Rectal smooth muscle tissue (tissue), 1 donor: ENCODE results near the gene SULT4A1.

ENCODE experiments used
- H3K27ac ChIP-seq: one replicate; pipeline ENCODE4 v1.7.0; 2013; ENCODE audit warnings: low read depth, low read length, inconsistent platforms
- H3K27me3 ChIP-seq: one replicate; pipeline ENCODE4 v1.7.0; 2013; ENCODE audit warnings: low read length; ENCODE audit not compliant: control insufficient read depth, insufficient read depth
- H3K36me3 ChIP-seq: one replicate; pipeline ENCODE4 v1.7.0; 2013; ENCODE audit warnings: low read length; ENCODE audit not compliant: control insufficient read depth, insufficient read depth
- H3K4me1 ChIP-seq: one replicate; pipeline ENCODE4 v1.7.0; 2013; ENCODE audit warnings: low read length; ENCODE audit not compliant: control insufficient read depth, insufficient read depth
- H3K4me3 ChIP-seq: one replicate; pipeline ENCODE4 v1.7.0; 2013; ENCODE audit warnings: low read length
- H3K9ac ChIP-seq: one replicate; pipeline ENCODE4 v1.7.0; 2013; ENCODE audit warnings: low read length

SULT4A1 gene

GRCh38 chr22:43893266-43893665 lies 31.0 kb upstream of the SULT4A1 start:
- Histone ChIP-seq H3K4me3 (no peak overlapping the region), H3K9ac (no peak overlapping the region), H3K36me3 (no peaks in the 10 kb centered on the region), H3K27me3 (peaks cover 21% of the 10 kb centered on the region), H3K4me1 (no peaks in the 10 kb centered on the region), H3K27ac (no peak overlapping the region)

- no peak overlapping the region for H3K4me3 ChIP-seq
- H3K27me3 ChIP-seq: peaks cover 24% of the 10 kb centered on the region
- no peak overlapping the region for H3K9ac ChIP-seq
- no peaks in the 10 kb centered on the region for H3K4me1 ChIP-seq
- H3K36me3 ChIP-seq: no peaks in the 10 kb centered on the region
- H3K27ac ChIP-seq: no peak overlapping the region
Measured at GRCh38 chr22:43892183-43892894, 30.0 kb upstream of the SULT4A1 start.

- Histone ChIP-seq H3K9ac (no peak within 1 kb of the TSS), H3K36me3 (no peaks in the 10 kb centered on the region), H3K27me3 (peaks cover 26% of the 10 kb centered on the region)
Measured at GRCh38 chr22:43891360-43892182, 29.3 kb upstream of the SULT4A1 start, which contains the start of gene PNPLA5. PNPLA5 (minus strand) TSS chr22:43892013; CDS start chr22:43891880, 133 bp downstream.

GRCh38 chr22:43890901-43891331 lies 28.6 kb upstream of the SULT4A1 start:
- no peak overlapping the region for H3K4me3 ChIP-seq
- no peaks in the 10 kb centered on the region for H3K4me1 ChIP-seq
- H3K9ac ChIP-seq: no peak overlapping the region
- H3K36me3 ChIP-seq: no peaks in the 10 kb centered on the region
- H3K27ac ChIP-seq: no peak overlapping the region
- peaks cover 26% of the 10 kb centered on the region for H3K27me3 ChIP-seq

More at GRCh38 chr22:43891360-43892182, 29.3 kb upstream of the SULT4A1 start, which contains the start of gene PNPLA5:
- no peak within 1 kb of the TSS for H3K27ac ChIP-seq
- H3K4me3 ChIP-seq: no peak within 1 kb of the TSS
- no peaks in the 10 kb centered on the region for H3K4me1 ChIP-seq

- Histone ChIP-seq H3K27me3 (peaks cover 26% of the 10 kb centered on the region), H3K9ac (no peak overlapping the region)
Measured at GRCh38 chr22:43889860-43890253, 27.5 kb upstream of the SULT4A1 start.

GRCh38 chr22:43889201-43889859 lies 27.0 kb upstream of the SULT4A1 start:
- H3K27ac ChIP-seq: no peak overlapping the region
- no peak overlapping the region for H3K9ac ChIP-seq
- no peak overlapping the region for H3K4me3 ChIP-seq
- no peaks in the 10 kb centered on the region for H3K4me1 ChIP-seq
- no peaks in the 10 kb centered on the region for H3K36me3 ChIP-seq
- H3K27me3 ChIP-seq: peaks cover 26% of the 10 kb centered on the region

More at GRCh38 chr22:43889860-43890253, 27.5 kb upstream of the SULT4A1 start:
- H3K4me3 ChIP-seq: no peak overlapping the region
- no peak overlapping the region for H3K27ac ChIP-seq
- no peaks in the 10 kb centered on the region for H3K36me3 ChIP-seq
- H3K4me1 ChIP-seq: no peaks in the 10 kb centered on the region

GRCh38 chr22:43888740-43889139 lies 26.4 kb upstream of the SULT4A1 start:
- Histone ChIP-seq H3K4me1 (no peaks in the 10 kb centered on the region), H3K27ac (no peak overlapping the region), H3K9ac (no peak overlapping the region), H3K36me3 (no peaks in the 10 kb centered on the region), H3K4me3 (no peak overlapping the region), H3K27me3 (peaks cover 24% of the 10 kb centered on the region)

GRCh38 chr22:43887391-43887790 lies 25.1 kb upstream of the SULT4A1 start:
- Histone ChIP-seq H3K9ac (no peak overlapping the region), H3K27ac (no peak overlapping the region), H3K36me3 (no peaks in the 10 kb centered on the region), H3K27me3 (peaks cover 23% of the 10 kb centered on the region), H3K4me3 (no peak overlapping the region), H3K4me1 (no peaks in the 10 kb centered on the region)

- H3K4me3 ChIP-seq: no peak overlapping the region
- no peak overlapping the region for H3K9ac ChIP-seq
- no peaks in the 10 kb centered on the region for H3K4me1 ChIP-seq
- H3K27me3 ChIP-seq: peaks cover 16% of the 10 kb centered on the region
- H3K27ac ChIP-seq: no peak overlapping the region
- H3K36me3 ChIP-seq: no peaks in the 10 kb centered on the region
Measured at GRCh38 chr22:43886231-43886630, 23.9 kb upstream of the SULT4A1 start.

- Histone ChIP-seq H3K27ac (no peak overlapping the region), H3K4me1 (no peaks in the 10 kb centered on the region), H3K36me3 (no peaks in the 10 kb centered on the region), H3K4me3 (no peak overlapping the region), H3K9ac (no peak overlapping the region), H3K27me3 (peaks cover 14% of the 10 kb centered on the region)
Measured at GRCh38 chr22:43885786-43886185, 23.5 kb upstream of the SULT4A1 start.

GRCh38 chr22:43885319-43885671 lies 23.0 kb upstream of the SULT4A1 start:
- Histone ChIP-seq H3K4me1 (no peaks in the 10 kb centered on the region), H3K27me3 (peaks cover 14% of the 10 kb centered on the region), H3K4me3 (no peak overlapping the region), H3K36me3 (no peaks in the 10 kb centered on the region), H3K9ac (no peak overlapping the region), H3K27ac (no peak overlapping the region)

GRCh38 chr22:43884600-43885318 lies 22.4 kb upstream of the SULT4A1 start:
- Histone ChIP-seq H3K4me3 (no peak overlapping the region), H3K4me1 (no peaks in the 10 kb centered on the region), H3K36me3 (no peaks in the 10 kb centered on the region), H3K9ac (no peak overlapping the region), H3K27me3 (peaks cover 11% of the 10 kb centered on the region), H3K27ac (no peak overlapping the region)
